ENCODE data around the gene ZBTB8OS. TPM values are rescaled to one million over a fixed set of nuclear protein-coding genes. Genes with fewer than 3 reads are reported as not detected.

Gene ZBTB8OS
- total and polyA plus RNA-seq, 2 donors (not counting 3 experiments of a cell fraction or from before 2014, with no cell fraction given) = 28.3 to 38.0 TPM

GRCh38 chr1:32647308-32648134 lies 2.8 kb downstream of the ZBTB8OS start:
- CTCF ChIA-PET = no interaction called here
- TF ChIP-seq POLR2A (IDR thresholded peaks at IDR 0.05; ENCODE audit: low read depth, low read length) (no peak), MAX (IDR thresholded peaks at IDR 0.05; ENCODE audit: insufficient read depth, insufficient read length) (no peak), CTCF (IDR thresholded peaks at IDR 0.05; ENCODE audit: extremely low read depth in 1 of 2, insufficient read depth in 1 of 2, low read depth in 1 of 2, low read length in 2 of 2) (no peak), POLR2AphosphoS5 (IDR thresholded peaks at IDR 0.05; ENCODE audit: insufficient read depth, low read depth, low read length) (no peak), MYC (IDR thresholded peaks at IDR 0.05; ENCODE audit: low read depth, low read length) (no peak), JUN (IDR thresholded peaks at IDR 0.05; ENCODE audit: borderline replicate concordance, insufficient read depth, insufficient read length, low read depth) (no peak)
- Histone ChIP-seq H3K9ac (replicated peaks; ENCODE audit: extremely low read depth, insufficient read depth, low read length) (no peak overlapping the region), H3K27me3 (ENCODE audit: control insufficient read depth in 2 of 2, insufficient read depth in 2 of 2, low read length in 2 of 2) (no peaks in the 10 kb centered on the region), H3K4me3 (replicated peaks in 1 of 3; ENCODE audit: insufficient read depth in 1 of 3, low read depth in 1 of 3, low read length in 3 of 3) (no peak overlapping the region), H3K4me2 (ENCODE audit: insufficient read depth, low read length) (no peak overlapping the region), H3K9me3 (replicated peaks; ENCODE audit: control insufficient read depth, insufficient read depth, low read length) (no peaks in the 10 kb centered on the region), H3K4me1 (ENCODE audit: control insufficient read depth, extremely low read depth, insufficient read depth, low read length) (peaks cover 6% of the 10 kb centered on the region), H3K9me1 (replicated peaks; ENCODE audit: control insufficient read depth, extremely low read depth, insufficient read depth, low read length) (no peaks in the 10 kb centered on the region), H3K27ac (ENCODE audit: insufficient read depth, low read depth, low read length) (no peak overlapping the region), H4K20me1 (replicated peaks; ENCODE audit: control insufficient read depth, extremely low read depth, insufficient read depth, low read length) (no peaks in the 10 kb centered on the region), H3K36me3 (ENCODE audit: control insufficient read depth in 2 of 2, extremely low read depth in 1 of 2, insufficient read depth in 2 of 2, low read length in 2 of 2) (no peaks in the 10 kb centered on the region), H3K79me2 (ENCODE audit: control insufficient read depth, insufficient read depth, low read length) (peaks cover 49% of the 10 kb centered on the region), H2AFZ (ENCODE audit: low read depth, low read length) (no peak overlapping the region)
- FAIRE-seq = no peak
- no TSS peak for BruUV-seq (replicated peaks)
- no peak for DNase-seq (ENCODE audit: low read depth, low spot score)
- POLR2A ChIA-PET = interaction anchor here (0.6 kb wide), 1 partner anchor 140 kb away, joined by 4 read pairs; no protein-coding TSS in a partner anchor
- dilution Hi-C loops (cut with MboI; ENCODE audit: extremely low pct_ligation_motif_present, low sequenced_read_pairs) (no loop called here), intact Hi-C loops (cut with micrococcal nuclease) (no loop called here)
